HepG2 (cell line): ENCODE data around the gene PDZD8. TPM values are rescaled to one million over a fixed set of nuclear protein-coding genes. Genes with fewer than 3 reads are reported as not detected.
A peak's percentile ranks its signal among the peaks of the same experiment; 100 is the strongest.

Source experiments
- ATAC-seq: fragments of 200-7000 bp; cut with Tn5 transposase; 3 replicates; pipeline ENCODE4 v1.9.1; 2020; ENCODE audit warnings: mild to moderate bottlenecking, moderate library complexity
- BruUV-seq: library from RNA; stranded (reverse); fragments of 400-500 nt; replicated peaks from 2 replicates; lab custom pipeline; 2021; lab: Mats Ljungman, UMichigan
- CTCF ChIA-PET: fragments of 300-600 bp; formaldehyde crosslinking; extraction: SDS; loops from one replicate; lab custom pipeline; 2021; ENCODE audit warnings: low total read pairs, inconsistent platforms, low intra/inter-chr PET ratio; lab: Yijun Ruan, JAX
- POLR2A ChIA-PET: fragments of 350-600 bp; sonication (Branson Sonifier 250); formaldehyde crosslinking; loops from one replicate; lab custom pipeline; 2020; ENCODE audit warnings: antibody characterized with exemption, inconsistent platforms; lab: Yijun Ruan, JAX
- DNase-seq: peaks from one replicate; pipeline ENCODE4 v3.0.0-alpha.2; 2015; ENCODE audit warnings: low spot score
- FAIRE-seq: peaks from 3 replicates; lab custom pipeline; 2011; peaks lifted over from hg19 to GRCh38; lab: Jason Lieb, UNC
- H2AFZ ChIP-seq: one replicate; pipeline ENCODE4 v1.6.1; 2011; ENCODE audit warnings: low read length, inconsistent platforms
- H3K27ac ChIP-seq: fragments of 300-600 bp; 3 replicates; pipeline ENCODE4 v1.8.0; 2011; ENCODE audit warnings: mixed run types, mild to moderate bottlenecking, mixed read lengths, low read length, inconsistent platforms; ENCODE audit not compliant: insufficient read depth; ENCODE audit errors: extremely low read length
- H3K27me3 ChIP-seq, 2 experiments: fragments of 200-600 bp in 1 of 2; 2 replicates in 1 of 2; 3 replicates in 1 of 2; pipeline versions ENCODE4 v1.6.0 to v1.8.0; 2011; ENCODE audit warnings: low read length in 2 of 2, mild to moderate bottlenecking in 2 of 2, moderate library complexity in 2 of 2, inconsistent platforms in 1 of 2; ENCODE audit not compliant: insufficient read depth in 2 of 2, control insufficient read depth in 1 of 2
- H3K36me3 ChIP-seq, 2 experiments: fragments of 200-600 bp in 1 of 2; replicated peaks in 1 of 2; 2 replicates in 1 of 2; 3 replicates in 1 of 2; pipeline versions ENCODE4 v1.5.1 to v1.8.0; 2011; ENCODE audit warnings: low read length in 2 of 2, inconsistent platforms in 1 of 2; ENCODE audit not compliant: insufficient read depth in 2 of 2, control insufficient read depth in 1 of 2
- H3K4me1 ChIP-seq: 2 replicates; pipeline ENCODE4 v1.5.1; 2012; ENCODE audit warnings: low read length, inconsistent platforms; ENCODE audit not compliant: insufficient read depth
- H3K4me2 ChIP-seq: 2 replicates; pipeline ENCODE4 v1.6.0; 2011; ENCODE audit warnings: low read depth, low read length, inconsistent platforms
- H3K4me3 ChIP-seq, 3 experiments: fragments of 200-600 bp in 1 of 3; sonication (generic), shearing (Covaris generic) in 1 of 3; replicated peaks in 1 of 3; 2 replicates each; pipeline ENCODE4 v1.5.1; 2011 to 2016; ENCODE audit warnings: low read length in 3 of 3, inconsistent platforms in 2 of 3, low read depth in 2 of 3, mild to moderate bottlenecking in 2 of 3, control low read depth in 1 of 3, mixed read lengths in 1 of 3; ENCODE audit not compliant: insufficient read depth in 1 of 3
- H3K79me2 ChIP-seq: one replicate; pipeline ENCODE4 v1.6.1; 2011; ENCODE audit warnings: low read length, inconsistent platforms; ENCODE audit not compliant: insufficient read depth
- H3K9ac ChIP-seq: 2 replicates; pipeline ENCODE4 v1.6.0; 2011; ENCODE audit warnings: mild to moderate bottlenecking, low read depth, low read length, inconsistent platforms; ENCODE audit not compliant: insufficient read depth
- H3K9me3 ChIP-seq: 2 replicates; pipeline ENCODE4 v1.5.1; 2012; ENCODE audit warnings: mild to moderate bottlenecking, low read length
- H4K20me1 ChIP-seq: 2 replicates; pipeline ENCODE4 v1.6.0; 2011; ENCODE audit warnings: inconsistent platforms, mild to moderate bottlenecking, low read length, moderate library complexity; ENCODE audit not compliant: insufficient read depth
- ATF4 ChIP-seq, 2 experiments: fragments of 450-650 bp in 1 of 2; sonication (generic) in 1 of 2; formaldehyde crosslinking; IDR thresholded peaks; 2 replicates each; pipeline versions ENCODE4 v1.5.0 to v1.8.0; 2020 to 2022; ENCODE audit warnings: mild to moderate bottlenecking in 1 of 2, missing genetic modification reagents in 1 of 2
- BHLHE40 ChIP-seq: IDR thresholded peaks from 2 replicates; pipeline ENCODE4 v1.6.1; 2011; ENCODE audit warnings: low read length, improper control_type of control experiment
- GPN1 ChIP-seq: sonication (generic); formaldehyde crosslinking; IDR thresholded peaks from 2 replicates; pipeline ENCODE4 v1.5.1; 2020; ENCODE audit warnings: missing genetic modification reagents, borderline replicate concordance
- HBP1 ChIP-seq: IDR thresholded peaks from 2 replicates; pipeline ENCODE4 v1.6.1; 2016; ENCODE audit warnings: low read depth, control low read depth
- TRIM22 ChIP-seq: fragments of 450-650 bp; IDR thresholded peaks from 2 replicates; pipeline ENCODE4 v1.6.1; 2017
- ZBTB4 ChIP-seq: sonication (generic); formaldehyde crosslinking; IDR thresholded peaks from 2 replicates; pipeline ENCODE4 v1.4.0; 2020; ENCODE audit warnings: missing genetic modification reagents, mild to moderate bottlenecking, borderline replicate concordance
- ZNF20 ChIP-seq: sonication (generic); formaldehyde crosslinking; IDR thresholded peaks from 2 replicates; pipeline ENCODE4 v1.4.0; 2020; ENCODE audit warnings: mild to moderate bottlenecking, moderate library complexity, missing genetic modification reagents
- ZNF556 ChIP-seq: sonication (generic); formaldehyde crosslinking; IDR thresholded peaks from 2 replicates; pipeline ENCODE4 v1.4.0; 2020; ENCODE audit warnings: mild to moderate bottlenecking, missing genetic modification reagents, borderline replicate concordance
- ZNF576 ChIP-seq: sonication (generic); formaldehyde crosslinking; IDR thresholded peaks from 2 replicates; pipeline ENCODE4 v1.4.0; 2020; ENCODE audit warnings: mild to moderate bottlenecking, missing genetic modification reagents
- ZNF646 ChIP-seq: sonication (generic); formaldehyde crosslinking; IDR thresholded peaks from 2 replicates; pipeline ENCODE4 v1.9.0; 2021; ENCODE audit warnings: mild to moderate bottlenecking, missing genetic modification reagents
- WGBS: methylation state at CpG from one replicate; pipeline ENCODE4 v1.1.6; 2017; ENCODE audit warnings: low lambda C conversion rate; 5-methylcytosine and 5-hydroxymethylcytosine counted together
- in situ Hi-C: cut with HindIII; loops from 2 replicates; pipeline ENCODE4 v1.10.0; 2017; ENCODE audit warnings: low pct_unique_long_range_greater_than_20kb; ENCODE audit not compliant: extremely low pct_ligation_motif_present
- intact Hi-C: fragments of 100-400 bp; cut with micrococcal nuclease; formaldehyde crosslinking; loops from one replicate; pipeline ENCODE4 v1.10.0; 2022; ENCODE audit not compliant: unreplicated experiment
- polyA plus RNA-seq, 8 experiments: library from polyadenylated mRNA; depleted of rRNA in 3 of 8; stranded (reverse) in 7 of 8; unstranded in 1 of 8; fragments of >200 nt; fragmentation: Illumina TruSeq in 4 of 8; extraction: Trizol in 4 of 8; gene quantifications; 2 replicates each; pipeline versions ENCODE4 v1.2.1 to v1.2.3, GENCODE V29; 2011 to 2016; ENCODE audit warnings: low read depth in 4 of 8, missing spikeins in 1 of 8, mixed read lengths in 1 of 8; ENCODE audit not compliant: insufficient read depth in 1 of 8
- total RNA-seq, 5 experiments: library from RNA; depleted of rRNA; stranded (reverse); fragments of >200 nt; fragmentation: Illumina TruSeq; extraction: Trizol; gene quantifications; 2 replicates each; pipeline ENCODE4 v1.2.3, GENCODE V29; 2016; ENCODE audit warnings: low read depth in 1 of 5

The PDZD8 gene
- total and polyA plus RNA-seq, 2 of the 13 experiments (the other 11 are each of a cell fraction or from before 2014, with no cell fraction given), result 11.2 to 32.0 TPM

- intact Hi-C loops, result no loop called here
- no peak for FAIRE-seq
- Histone ChIP-seq H3K9ac (no peak overlapping the region), H3K36me3 (no peaks in the 10 kb centered on the region), H3K4me2 (peak overlapping the region; percentile 33; the same call in 1 of the 2 replicates), H3K27ac (peak overlapping the region; percentile 73), H4K20me1 (peaks cover 20% of the 10 kb centered on the region; the same call in 1 of the 2 replicates), H2AFZ (no peak overlapping the region), H3K9me3 (no peaks in the 10 kb centered on the region), H3K27me3 (no peaks in the 10 kb centered on the region), H3K79me2 (peaks cover 97% of the 10 kb centered on the region), H3K4me1 (peaks cover 94% of the 10 kb centered on the region), H3K4me3 (no peak overlapping the region; a peak in 1 of 6 replicates)
- no TSS peak for BruUV-seq
- POLR2A ChIA-PET, result no interaction called here
- 50% methylated on average over 2 of the region's 2 CpGs for WGBS
- no peak for DNase-seq
- CTCF ChIA-PET, result no interaction called here
- in situ Hi-C loops, result no loop called here
- TF ChIP-seq ZNF576 (CRISPR knock-in tag), result no peak
- no peak for TF ChIP-seq ATF4 (CRISPR knock-in tag; IDR thresholded peaks at IDR 0.05)
- TF ChIP-seq GPN1 (CRISPR knock-in tag), result no peak
- no peak for TF ChIP-seq ZNF556 (CRISPR knock-in tag)
- TF ChIP-seq ZNF20 (CRISPR knock-in tag), result no peak
- TF ChIP-seq HBP1 (CRISPR knock-in tag), result no peak
- no peak for TF ChIP-seq ZNF646
- no peak for TF ChIP-seq TRIM22
- TF ChIP-seq BHLHE40, result no peak
- no peak for TF ChIP-seq ZBTB4 (CRISPR knock-in tag)
- ATAC-seq, result no peak
Measured at GRCh38 chr10:117363028-117363427, 12.2 kb downstream of the PDZD8 start.
